Tibial nerve (tissue), 4 donors: ENCODE results near the gene PARP14. TPM values are rescaled to one million over a fixed set of nuclear protein-coding genes. Genes with fewer than 3 reads are reported as not detected.

ENCODE experiments used
- DNase-seq, 2 donors: peaks; one replicate each; pipeline ENCODE4 v3.0.0-alpha.2; 2019; ENCODE audit warnings: low spot score in 2 of 2
- H3K27ac ChIP-seq, 4 donors: fragments of 200-600 bp; sonication (generic) in 3 of 4; one replicate each; pipeline ENCODE4 v1.5.1; 2017 to 2019; ENCODE audit warnings: mild to moderate bottlenecking in 1 of 4
- H3K27me3 ChIP-seq, 2 donors: fragments of 200-600 bp; sonication (generic) in 1 of 2; one replicate each; pipeline versions ENCODE4 v1.5.1 to v1.6.0; 2017 to 2019
- H3K36me3 ChIP-seq, 3 donors: fragments of 200-600 bp; sonication (generic); one replicate each; pipeline ENCODE4 v1.5.1; 2018 to 2019
- H3K4me1 ChIP-seq, 4 donors: fragments of 200-600 bp; sonication (generic) in 3 of 4; one replicate each; pipeline ENCODE4 v1.5.1; 2017 to 2019
- H3K4me3 ChIP-seq, 4 donors: fragments of 200-600 bp; sonication (generic) in 3 of 4; one replicate each; pipeline ENCODE4 v1.5.1; 2017 to 2019; ENCODE audit warnings: mild to moderate bottlenecking in 1 of 4, moderate library complexity in 1 of 4
- H3K9me3 ChIP-seq, 4 donors: fragments of 200-600 bp; sonication (generic) in 3 of 4; one replicate each; pipeline ENCODE4 v1.5.1; 2017 to 2019
- EP300 ChIP-seq, 2 donors: sonication (generic); formaldehyde crosslinking; IDR thresholded peaks; one replicate each; pipeline ENCODE4 v1.6.1; 2017; ENCODE audit warnings: antibody characterized with exemption in 2 of 2, mild to moderate bottlenecking in 1 of 2
- POLR2A ChIP-seq, 2 donors: fragments of 450-650 bp; IDR thresholded peaks; one replicate each; pipeline ENCODE4 v1.6.1; 2017; ENCODE audit warnings: antibody characterized with exemption in 2 of 2, mild to moderate bottlenecking in 2 of 2, moderate library complexity in 2 of 2
- WGBS, 2 donors: methylation state at CpG; one replicate each; pipeline ENCODE4 v1.1.5; 2018; 5-methylcytosine and 5-hydroxymethylcytosine counted together
- total RNA-seq, 4 donors: library from RNA; depleted of rRNA; stranded (reverse); fragments of >200 nt; gene quantifications; one replicate each; pipeline ENCODE4 v1.1.0, GENCODE V29; 2016
- TF ChIP-seq, protein P1 (sequence below), 5 experiments: fragments of 200-600 bp in 3 of 5; fragments of 450-650 bp in 2 of 5; sonication (generic) in 3 of 5; IDR thresholded peaks; one replicate each; pipeline ENCODE4 v1.5.1; 2016 to 2019; ENCODE audit warnings: antibody characterized with exemption in 5 of 5, mild to moderate bottlenecking in 3 of 5, moderate library complexity in 2 of 5

Gene PARP14
- total RNA-seq, 4 donors from 2014 or later: 31.6 to 56.2 (median 38.4) TPM

DNA sequence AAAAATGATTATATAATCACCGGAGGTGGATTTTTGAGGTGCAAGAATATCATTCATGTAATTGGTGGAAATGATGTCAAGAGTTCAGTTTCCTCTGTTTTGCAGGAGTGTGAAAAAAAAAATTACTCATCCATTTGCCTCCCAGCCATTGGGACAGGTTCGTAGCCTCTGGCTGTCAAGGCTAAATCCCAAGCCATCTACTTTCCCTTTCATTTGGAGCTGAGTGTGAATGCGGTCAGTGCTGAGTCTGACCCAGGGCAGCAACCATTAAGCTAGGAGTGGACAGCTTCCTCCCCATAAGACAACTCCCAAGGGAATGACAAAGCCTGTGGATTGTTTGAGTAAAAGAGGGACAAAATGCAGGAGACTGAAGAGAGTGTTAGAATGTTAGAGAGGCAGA is 33.6 kb downstream of the PARP14 start:
- no peak overlapping the region for H3K4me3 ChIP-seq
- no peaks in the 10 kb centered on the region for H3K4me1 ChIP-seq
- WGBS, 2 donors: 86 to 89% methylated on average over 3 of the region's 3 CpGs
- H3K27me3 ChIP-seq: no peaks in the 10 kb centered on the region
- TF ChIP-seq, protein P1, sequence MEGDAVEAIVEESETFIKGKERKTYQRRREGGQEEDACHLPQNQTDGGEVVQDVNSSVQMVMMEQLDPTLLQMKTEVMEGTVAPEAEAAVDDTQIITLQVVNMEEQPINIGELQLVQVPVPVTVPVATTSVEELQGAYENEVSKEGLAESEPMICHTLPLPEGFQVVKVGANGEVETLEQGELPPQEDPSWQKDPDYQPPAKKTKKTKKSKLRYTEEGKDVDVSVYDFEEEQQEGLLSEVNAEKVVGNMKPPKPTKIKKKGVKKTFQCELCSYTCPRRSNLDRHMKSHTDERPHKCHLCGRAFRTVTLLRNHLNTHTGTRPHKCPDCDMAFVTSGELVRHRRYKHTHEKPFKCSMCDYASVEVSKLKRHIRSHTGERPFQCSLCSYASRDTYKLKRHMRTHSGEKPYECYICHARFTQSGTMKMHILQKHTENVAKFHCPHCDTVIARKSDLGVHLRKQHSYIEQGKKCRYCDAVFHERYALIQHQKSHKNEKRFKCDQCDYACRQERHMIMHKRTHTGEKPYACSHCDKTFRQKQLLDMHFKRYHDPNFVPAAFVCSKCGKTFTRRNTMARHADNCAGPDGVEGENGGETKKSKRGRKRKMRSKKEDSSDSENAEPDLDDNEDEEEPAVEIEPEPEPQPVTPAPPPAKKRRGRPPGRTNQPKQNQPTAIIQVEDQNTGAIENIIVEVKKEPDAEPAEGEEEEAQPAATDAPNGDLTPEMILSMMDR (IDR thresholded peaks at IDR 0.05): no peak
- no peak for TF ChIP-seq POLR2A (IDR thresholded peaks at IDR 0.05)
- TF ChIP-seq EP300 (IDR thresholded peaks at IDR 0.05): no peak
- no peaks in the 10 kb centered on the region for H3K9me3 ChIP-seq
- DNase-seq: no peak
- peaks cover 0 to 79% (median 39%) of the 10 kb centered on the region in 3 donors for H3K36me3 ChIP-seq
- H3K27ac ChIP-seq: no peak overlapping the region

DNA sequence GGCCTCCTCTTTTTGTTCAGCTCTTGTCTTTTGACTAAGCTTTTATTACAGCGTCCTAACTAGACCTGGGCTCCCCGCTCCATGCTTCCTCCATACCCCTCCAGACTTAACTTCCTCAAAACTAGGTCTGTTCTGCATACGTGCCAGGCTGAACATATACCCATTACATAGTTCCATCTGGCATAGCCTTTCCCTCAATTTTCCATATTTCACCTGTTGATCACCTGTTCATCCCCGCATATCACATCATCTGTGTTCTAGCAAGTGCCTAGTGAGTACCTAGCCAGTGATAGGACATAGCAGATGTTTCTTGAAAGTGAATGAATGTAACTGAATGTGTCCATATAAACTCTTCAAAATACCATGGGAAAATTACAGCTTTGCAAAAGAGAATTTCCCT is 36.0 kb downstream of the PARP14 start:
- TF ChIP-seq POLR2A (IDR thresholded peaks at IDR 0.05) (no peak), EP300 (IDR thresholded peaks at IDR 0.05) (no peak)
- TF ChIP-seq, protein P1 (IDR thresholded peaks at IDR 0.05): no peak
- Histone ChIP-seq H3K36me3 (peaks cover 0 to 99% (median 49%) of the 10 kb centered on the region in 3 donors), H3K27me3 (no peaks in the 10 kb centered on the region), H3K27ac (no peak overlapping the region), H3K4me3 (no peak overlapping the region), H3K9me3 (no peaks in the 10 kb centered on the region), H3K4me1 (no peaks in the 10 kb centered on the region)
- DNase-seq: no peak
- 87 to 90% methylated on average over 4 of the region's 4 CpGs for WGBS, 2 donors

DNA sequence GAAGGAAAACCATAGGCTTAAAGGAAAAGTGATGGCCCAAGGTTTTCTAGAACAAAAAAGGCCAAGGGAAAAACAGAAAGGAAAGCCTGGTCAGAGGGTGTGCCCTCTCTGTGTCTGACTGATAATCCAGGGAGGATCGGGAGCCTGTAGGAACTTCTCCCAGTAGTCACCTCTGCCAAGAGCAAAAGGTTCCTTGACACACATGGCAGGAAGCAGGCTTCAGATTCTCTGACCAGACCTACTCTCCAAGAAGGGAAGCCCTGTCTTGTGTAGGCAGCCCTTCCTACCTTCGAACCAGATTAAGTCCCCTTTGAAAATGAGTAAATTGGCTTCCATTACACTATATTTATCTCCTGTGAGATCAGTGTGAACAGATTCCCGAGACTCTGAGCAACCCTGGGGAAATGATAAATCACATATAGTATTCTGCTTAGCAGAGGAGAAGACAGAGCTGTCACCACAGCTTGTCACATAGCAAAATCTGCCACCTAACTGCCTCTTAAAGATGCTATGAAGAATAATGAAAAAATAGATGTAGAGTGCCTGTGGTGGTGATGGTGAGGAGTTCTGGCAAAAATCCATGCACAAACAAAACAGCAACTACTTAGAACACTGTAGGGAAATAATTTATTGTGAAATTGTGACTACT is 38.8 kb downstream of the PARP14 start:
- peaks cover 0 to 100% (median 25%) of the 10 kb centered on the region in 3 donors for H3K36me3 ChIP-seq
- no peak overlapping the region for H3K27ac ChIP-seq
- no peaks in the 10 kb centered on the region for H3K4me1 ChIP-seq
- no peaks in the 10 kb centered on the region for H3K9me3 ChIP-seq
- no peaks in the 10 kb centered on the region for H3K27me3 ChIP-seq
- no peak for DNase-seq
- TF ChIP-seq EP300 (IDR thresholded peaks at IDR 0.05): no peak
- TF ChIP-seq, protein P1 (IDR thresholded peaks at IDR 0.05): no peak
- WGBS, 2 donors: 80 to 84% methylated on average over 3 of the region's 3 CpGs
- H3K4me3 ChIP-seq: no peak overlapping the region

DNA sequence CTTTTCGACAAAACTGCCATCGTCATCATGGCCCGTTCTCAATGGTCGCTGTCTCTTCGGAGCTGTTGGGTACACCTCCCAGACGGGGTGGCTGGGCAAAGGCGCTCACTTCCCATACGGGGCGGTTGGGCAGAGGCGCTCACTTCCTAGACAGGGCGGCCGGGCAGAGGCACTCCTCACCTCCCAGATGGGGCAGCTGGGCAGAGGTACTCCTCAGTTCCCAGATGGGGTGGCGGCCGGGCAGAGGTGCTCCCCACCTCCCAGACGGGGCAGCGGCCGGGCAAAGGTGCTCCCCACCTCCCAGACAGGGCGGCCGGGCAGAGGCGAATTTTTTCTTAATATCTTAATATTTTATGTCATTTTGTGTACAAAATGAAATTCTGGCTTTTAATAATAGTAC is 44.5 kb downstream of the PARP14 start:
- no peak for DNase-seq
- H3K27me3 ChIP-seq: no peaks in the 10 kb centered on the region
- no peaks in the 10 kb centered on the region for H3K4me1 ChIP-seq
- 98% methylated on average over 20 of the region's 20 CpGs for WGBS, 2 donors
- H3K27ac ChIP-seq: no peak overlapping the region
- H3K4me3 ChIP-seq: no peak overlapping the region
- H3K9me3 ChIP-seq: no peaks in the 10 kb centered on the region
- H3K36me3 ChIP-seq: peaks cover 0 to 74% (median 5%) of the 10 kb centered on the region in 3 donors
- TF ChIP-seq POLR2A (IDR thresholded peaks at IDR 0.05) (no peak), EP300 (IDR thresholded peaks at IDR 0.05) (no peak)
- TF ChIP-seq, protein P1 (IDR thresholded peaks at IDR 0.05): no peak

DNA sequence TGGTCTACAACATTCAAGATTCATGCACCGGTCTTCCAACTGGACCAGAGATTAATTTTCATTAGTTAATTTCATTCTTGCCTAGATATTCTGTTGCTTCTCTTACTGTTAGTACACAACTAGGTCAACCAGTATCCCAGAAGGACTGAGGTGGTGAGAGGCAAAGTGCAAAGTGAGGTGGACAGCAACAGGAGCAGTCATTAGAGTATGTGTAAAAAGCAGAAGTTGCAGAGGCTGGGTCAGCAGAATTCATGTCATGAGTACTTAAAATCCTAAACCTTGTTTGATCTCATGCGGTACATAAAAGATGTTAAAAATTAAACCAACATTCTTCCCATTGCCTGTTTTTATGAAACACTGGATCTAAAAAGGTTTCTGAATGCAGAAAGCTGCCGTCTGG is 46.7 kb downstream of the PARP14 start:
- Histone ChIP-seq H3K9me3 (no peaks in the 10 kb centered on the region), H3K27ac (no peak overlapping the region), H3K4me1 (no peaks in the 10 kb centered on the region), H3K4me3 (no peak overlapping the region), H3K27me3 (no peaks in the 10 kb centered on the region), H3K36me3 (peaks cover 0 to 65% (median 0%) of the 10 kb centered on the region in 3 donors)
- DNase-seq: no peak
- 88 to 90% methylated on average over 3 of the region's 3 CpGs for WGBS, 2 donors
- TF ChIP-seq, protein P1 (IDR thresholded peaks at IDR 0.05): no peak
- no peak for TF ChIP-seq POLR2A (IDR thresholded peaks at IDR 0.05)
